Stimulated activated CD8-positive, alpha-beta memory T cell treated with anti-CD3 and anti-CD28 coated beads, Interleukin-12 subunit alpha, Interleukin-12 subunit beta, amount 100 ng/mL, for 24 hours (primary cell): ENCODE measurements around the gene MAPK4.
"Not testable (repeated sequence)": the region's sequence is repeated elsewhere in the genome, so short reads cannot be mapped to it uniquely, and the experiment has no call there.

Source experiments
- DNase-seq: peaks from one replicate; pipeline ENCODE4 v3.0.0-alpha.2; 2020; ENCODE audit errors: extremely low read depth

Gene MAPK4

GRCh38 chr18:50680966-50681365 is 121.1 kb downstream of the MAPK4 start:
- DNase-seq: no peak

DNA sequence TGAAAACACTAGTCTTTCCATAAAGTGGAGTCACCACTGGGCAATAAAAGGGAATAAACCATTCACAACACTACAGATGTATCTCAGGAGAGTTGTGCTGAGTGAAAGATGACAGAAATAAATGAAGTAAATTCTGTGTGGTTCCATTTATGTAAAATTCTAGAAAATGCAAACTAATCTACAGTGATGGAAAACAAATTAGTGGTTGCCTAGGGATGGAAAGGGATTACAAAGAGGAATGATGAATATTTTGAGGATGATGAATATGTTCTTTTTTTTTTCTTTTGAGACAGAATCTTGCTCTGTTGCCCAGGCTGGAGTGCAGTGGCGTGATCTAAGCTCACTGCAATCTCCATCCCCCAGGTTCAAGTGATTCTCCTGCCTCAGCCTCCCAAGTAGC is 123.0 kb downstream of the MAPK4 start:
- no peak for DNase-seq

GRCh38 chr18:50686409-50686808 is 126.5 kb downstream of the MAPK4 start:
- no peak for DNase-seq

DNA sequence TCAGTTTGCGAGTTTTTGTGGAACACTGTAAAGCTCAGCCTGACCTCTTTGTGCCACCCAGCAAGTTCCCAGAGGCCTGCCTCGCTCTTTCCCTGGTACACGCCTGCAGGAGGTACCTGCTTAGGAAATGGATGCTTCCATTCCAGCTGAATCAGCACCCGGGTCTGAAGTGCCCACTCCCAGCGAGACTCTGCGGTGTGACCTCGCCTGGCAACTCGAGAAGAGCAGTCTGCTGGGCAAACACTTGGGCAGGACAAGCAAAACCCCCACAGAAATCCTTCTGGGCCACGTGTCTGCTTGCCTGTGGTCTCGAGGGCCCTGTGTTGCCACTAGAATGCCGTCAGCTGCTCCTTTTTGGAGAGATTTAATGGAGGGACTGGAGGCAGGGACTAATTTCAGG is 127.6 kb downstream of the MAPK4 start:
- DNase-seq: no peak

DNA sequence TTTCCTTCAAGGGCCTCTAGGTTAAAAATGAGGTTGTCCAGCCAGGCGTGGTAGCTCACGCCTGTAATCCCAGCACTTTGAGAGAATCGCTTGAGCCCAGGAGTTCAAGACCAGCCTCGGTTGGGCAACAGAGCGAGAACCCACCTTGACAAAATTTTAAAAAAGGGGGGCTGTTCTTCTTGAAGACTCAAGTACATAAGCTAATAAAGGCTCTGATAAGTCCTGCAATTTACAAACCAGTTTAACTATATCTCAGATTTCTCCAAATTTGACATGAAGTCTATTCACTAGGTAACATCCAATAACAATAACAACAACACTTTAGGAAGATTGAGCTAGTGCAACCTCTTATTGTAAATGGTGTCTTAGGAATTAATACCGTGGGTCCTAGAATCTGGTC is 129.7 kb downstream of the MAPK4 start:
- no peak for DNase-seq

GRCh38 chr18:50694147-50694546 is 134.3 kb downstream of the MAPK4 start:
- DNase-seq: no peak

DNA sequence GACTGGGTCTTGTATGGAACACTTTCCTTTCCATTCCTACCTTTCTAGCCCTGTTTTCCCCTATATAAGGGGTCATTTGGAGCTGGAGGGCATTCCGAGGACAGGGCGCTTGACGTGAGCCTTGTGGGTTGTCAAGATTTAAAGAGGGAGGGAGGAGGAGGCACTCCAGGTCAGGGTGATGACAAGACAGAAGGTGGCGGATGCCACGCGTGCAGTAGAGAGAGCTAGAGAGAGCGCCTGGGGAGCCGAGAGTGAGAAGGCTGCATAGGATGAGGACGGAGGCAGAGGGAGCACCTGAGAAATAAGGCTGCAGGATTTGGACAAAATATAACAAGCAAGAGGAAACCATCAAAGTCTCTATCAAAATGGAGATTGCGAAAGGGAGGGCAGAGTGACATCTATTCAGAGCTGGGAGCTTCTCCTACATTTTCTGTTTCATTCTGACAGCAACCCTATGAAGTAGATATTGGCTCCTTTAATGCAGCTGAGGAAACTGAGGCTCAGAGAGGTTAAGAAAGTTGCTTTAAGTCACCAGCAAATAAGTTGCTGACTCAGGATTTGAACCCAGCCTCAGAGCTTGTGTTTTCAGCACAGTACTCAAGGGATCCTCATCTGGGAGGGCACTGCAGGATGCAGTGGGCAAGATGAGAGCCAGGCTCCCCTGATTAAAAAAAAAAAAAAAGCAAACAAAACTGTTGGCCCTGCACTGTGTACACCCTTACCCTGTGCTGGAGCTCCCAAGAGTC is 135.7 kb downstream of the MAPK4 start:
- no peak for DNase-seq

DNA sequence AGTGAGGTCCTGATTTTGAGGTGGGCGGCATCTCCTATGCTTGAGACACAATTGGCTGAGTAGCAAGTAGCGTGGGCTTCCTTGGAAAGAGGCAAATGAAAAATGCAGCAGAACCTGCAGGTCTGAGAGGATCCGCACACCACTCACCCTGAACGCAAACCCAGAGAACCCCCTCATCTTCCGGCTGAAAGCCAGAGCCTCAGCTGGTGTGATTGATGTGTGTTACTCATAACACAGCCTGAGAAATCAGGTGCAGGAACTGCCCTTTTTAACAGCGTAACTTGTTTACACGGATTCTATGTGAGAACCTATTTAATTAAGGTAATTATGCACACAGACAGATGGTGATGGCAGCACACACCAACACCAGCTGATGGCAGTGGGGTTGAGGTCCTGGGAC is 136.5 kb downstream of the MAPK4 start:
- DNase-seq: no peak

DNA sequence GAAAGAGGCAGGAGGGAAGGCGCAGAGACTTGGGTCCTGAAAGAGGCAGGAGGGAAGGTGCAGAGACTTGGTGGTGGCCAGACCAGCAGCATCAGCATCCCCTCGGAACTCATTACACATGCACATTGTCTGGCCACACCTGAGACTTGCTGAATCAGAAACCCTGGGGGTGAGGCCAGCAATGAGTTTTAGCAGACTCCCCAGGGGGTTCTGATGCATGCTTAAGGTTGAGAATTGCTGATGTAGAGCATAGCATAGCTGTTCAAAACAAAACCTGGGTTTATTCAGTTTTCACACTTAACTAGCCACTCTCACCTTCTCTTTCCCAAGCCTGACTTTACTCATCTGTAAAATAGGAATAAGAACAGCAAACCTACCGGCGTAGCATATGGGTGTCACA is 137.0 kb downstream of the MAPK4 start:
- DNase-seq: no peak

DNA sequence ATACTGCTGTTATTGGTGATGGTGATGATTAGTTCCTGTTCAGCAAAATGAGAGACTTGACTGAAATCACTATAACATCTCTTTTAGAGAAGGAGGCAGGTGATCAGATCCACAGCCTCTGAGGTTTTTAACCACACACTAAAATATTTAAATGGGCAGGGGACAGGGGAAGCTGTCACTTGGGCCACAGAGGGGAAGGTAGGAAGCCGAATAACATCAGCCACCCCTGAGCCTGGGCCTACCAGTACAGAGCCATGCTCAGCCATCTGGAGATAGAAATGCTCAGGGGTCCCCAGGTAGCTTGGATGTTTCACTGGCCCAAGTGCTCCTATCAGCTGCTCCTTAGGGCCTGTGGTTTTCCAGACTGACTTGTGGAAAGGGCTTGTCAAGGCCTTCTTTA is 137.6 kb downstream of the MAPK4 start:
- no peak for DNase-seq

DNA sequence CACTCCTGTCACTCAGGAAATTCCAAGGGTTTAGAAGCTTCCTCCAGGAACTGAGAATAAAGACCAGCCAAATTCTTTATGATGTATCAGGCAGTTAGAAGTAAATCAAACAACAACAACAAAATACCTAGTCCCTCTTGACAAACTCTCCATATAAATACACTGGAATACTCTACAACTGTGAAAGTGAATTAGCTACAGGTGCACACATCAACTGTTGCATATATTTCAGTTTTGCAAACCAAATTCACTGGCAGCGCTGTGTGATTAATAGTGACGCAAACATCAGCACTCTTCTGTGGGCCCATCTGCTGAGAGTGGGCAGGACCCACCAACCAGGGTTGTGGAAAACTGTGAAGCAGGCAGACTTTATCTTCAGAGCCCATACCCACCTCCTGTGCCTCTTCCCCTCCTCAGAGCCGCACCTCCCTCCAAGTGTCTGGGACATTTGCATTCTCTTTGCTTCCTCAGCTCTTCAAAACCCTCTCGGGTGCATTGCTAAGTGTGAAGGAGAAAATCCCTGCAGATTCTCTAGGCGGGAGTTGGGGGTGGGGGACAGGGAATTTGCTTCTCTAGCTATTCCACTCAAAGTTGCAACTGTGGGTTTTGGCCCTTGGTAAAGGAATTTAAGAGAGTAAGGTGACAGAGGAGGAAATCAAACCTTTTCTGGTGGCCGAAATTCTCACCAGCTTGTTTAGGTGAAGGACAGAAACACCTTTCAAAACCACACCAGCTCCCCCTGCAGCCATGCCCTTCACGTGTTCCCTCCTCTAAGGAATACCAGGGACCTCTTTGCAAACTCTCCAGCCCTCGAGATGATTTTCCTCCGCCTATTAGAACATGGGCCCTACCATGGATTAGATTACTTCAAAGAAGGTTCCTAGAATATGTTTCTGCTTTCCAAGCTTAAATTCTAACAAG is 140.6 kb downstream of the MAPK4 start:
- no peak for DNase-seq

DNA sequence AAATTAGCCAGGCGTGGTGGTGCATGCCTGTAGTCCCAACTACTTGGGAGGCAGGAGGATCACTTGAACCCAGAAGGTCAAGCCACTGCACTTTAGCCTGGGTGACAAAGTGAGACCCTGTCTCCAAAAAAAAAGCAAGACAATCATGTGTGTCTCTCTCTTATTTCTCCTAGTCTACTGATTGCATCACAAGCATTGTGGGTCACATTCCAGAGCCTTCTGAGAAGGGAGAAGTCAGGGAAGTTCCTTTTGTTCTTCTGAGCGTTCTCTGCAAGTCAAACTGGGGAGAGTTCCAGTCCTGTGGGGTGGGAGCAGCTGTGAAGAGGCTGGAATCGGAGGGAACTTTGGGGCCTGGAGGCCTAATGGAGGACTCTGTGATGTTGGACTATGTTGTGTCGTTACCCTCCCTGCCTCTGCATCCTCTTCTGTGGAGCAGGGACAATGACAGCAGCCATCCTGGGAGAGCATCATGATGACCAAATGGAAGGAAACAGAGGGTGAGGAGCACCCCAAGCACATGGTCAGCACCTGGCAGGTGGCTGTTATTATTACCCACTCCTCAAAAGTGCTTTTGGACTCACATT is 144.6 kb downstream of the MAPK4 start:
- DNase-seq: no peak

DNA sequence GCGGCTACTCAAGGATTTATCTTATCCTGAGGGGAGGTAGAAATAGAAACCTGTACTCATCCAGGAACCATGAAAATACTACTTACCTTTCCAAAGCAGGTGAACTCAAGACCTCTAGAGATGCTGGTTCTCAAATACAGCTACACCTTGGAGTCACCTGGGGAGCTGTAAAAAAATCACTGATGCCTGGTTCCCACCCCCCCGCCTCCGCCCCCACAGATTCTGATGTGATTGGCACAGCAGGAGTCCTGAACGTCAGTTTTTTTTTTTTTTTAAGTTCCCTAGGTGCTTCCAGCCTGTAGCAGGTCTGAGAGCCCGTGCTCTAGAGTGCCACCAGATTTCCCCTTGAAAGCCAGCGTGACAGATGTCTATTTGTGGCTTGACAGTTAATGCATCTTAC is 146.3 kb downstream of the MAPK4 start:
- no peak for DNase-seq

GRCh38 chr18:50706651-50707050 is 146.8 kb downstream of the MAPK4 start:
- no peak for DNase-seq

DNA sequence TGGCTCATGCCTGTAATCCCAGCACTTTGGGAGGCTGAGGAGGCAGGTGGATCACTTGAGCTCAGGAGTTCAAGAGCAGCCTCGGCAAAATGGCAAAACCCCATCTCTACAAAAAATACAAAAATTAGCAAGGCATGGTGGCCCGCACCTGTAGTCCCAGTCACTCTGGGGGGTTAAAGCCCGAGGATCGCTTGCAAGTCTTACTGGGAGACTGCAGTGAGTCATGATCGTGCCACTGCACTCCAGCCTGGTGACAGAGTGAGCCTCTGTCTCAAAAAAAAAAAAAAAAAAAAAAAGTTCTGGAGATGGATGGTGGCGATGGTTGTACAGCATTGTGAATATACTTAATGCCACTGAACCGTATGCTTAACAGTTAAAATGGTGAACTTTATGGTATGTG is 147.4 kb downstream of the MAPK4 start:
- DNase-seq: not testable (repeated sequence)

GRCh38 chr18:50707855-50708469 is 148.1 kb downstream of the MAPK4 start:
- DNase-seq: no peak

DNA sequence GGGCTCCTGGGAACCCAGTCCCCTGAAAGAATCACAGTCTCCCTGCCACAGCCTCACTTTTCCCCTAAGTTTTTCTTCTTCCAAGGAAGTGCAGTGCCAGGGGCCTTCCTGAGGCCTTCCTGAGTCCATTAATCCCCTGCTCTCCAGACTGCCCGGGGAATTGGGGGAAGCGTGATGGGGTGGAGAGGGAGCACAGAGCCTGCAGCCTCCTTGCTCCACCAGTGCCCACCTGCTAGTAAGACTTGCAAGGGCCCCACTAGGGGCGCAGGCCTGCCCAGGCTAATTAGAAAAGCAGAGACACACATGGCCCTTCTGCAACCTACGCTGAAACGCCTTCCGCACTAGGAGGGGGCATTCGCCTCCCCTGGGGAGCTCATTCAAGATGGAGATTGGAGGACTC is 149.3 kb downstream of the MAPK4 start:
- DNase-seq: no peak

- no peak for DNase-seq
Observed at GRCh38 chr18:50711386-50711785, 151.5 kb downstream of the MAPK4 start.

- DNase-seq: no peak
Observed at GRCh38 chr18:50715919-50716318, 156.0 kb downstream of the MAPK4 start.

DNA sequence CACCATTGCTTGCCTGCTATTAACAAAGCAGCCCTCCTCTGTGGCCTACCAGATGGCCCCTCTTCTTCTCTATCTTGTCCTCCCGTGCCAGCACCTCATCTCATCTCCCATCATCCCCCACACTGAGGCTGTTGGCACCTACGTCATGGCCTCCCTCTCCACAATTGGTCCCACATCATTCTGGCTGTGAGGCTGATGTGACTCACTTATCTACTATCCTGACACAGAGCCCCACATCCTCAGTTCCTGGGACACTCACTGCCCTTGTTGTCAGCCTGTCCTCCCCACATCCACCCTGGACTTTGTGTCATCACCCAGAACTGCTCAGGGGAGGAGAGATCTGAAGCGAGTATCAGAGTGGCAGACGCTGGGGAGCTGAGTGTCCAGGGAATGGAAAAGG is 157.0 kb downstream of the MAPK4 start:
- no peak for DNase-seq

DNA sequence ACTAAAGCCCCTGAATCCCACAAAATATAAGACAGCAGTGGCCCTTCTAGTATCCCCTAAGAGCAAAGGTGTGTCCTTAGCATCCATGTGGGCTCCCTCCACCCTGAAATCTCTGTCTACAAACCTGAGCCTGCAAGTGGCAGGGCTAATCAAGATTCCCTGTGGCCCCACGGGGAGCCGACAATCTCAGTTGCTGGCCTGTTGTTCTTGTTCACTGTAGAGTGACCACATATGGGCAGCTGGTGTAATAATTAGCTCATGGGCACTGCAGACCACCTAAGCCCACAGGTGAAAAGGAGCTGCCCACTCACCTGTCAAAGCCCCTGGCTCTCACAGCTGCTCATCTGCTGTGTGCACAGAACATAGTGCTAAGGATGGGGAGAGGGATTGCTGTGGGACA is 157.7 kb downstream of the MAPK4 start:
- DNase-seq: no peak
